ENCODE data around the gene EMP3.

Gene EMP3

GRCh38 chr19:48318286-48318987 lies 6.9 kb upstream of the EMP3 start:
- no peak for DNase-seq

GRCh38 chr19:48319647-48320541 lies 5.5 kb upstream of the EMP3 start:
- peak; percentile 77 for DNase-seq

GRCh38 chr19:48321372-48321621 lies 4.1 kb upstream of the EMP3 start:
- DNase-seq: peak; percentile 94

DNA sequence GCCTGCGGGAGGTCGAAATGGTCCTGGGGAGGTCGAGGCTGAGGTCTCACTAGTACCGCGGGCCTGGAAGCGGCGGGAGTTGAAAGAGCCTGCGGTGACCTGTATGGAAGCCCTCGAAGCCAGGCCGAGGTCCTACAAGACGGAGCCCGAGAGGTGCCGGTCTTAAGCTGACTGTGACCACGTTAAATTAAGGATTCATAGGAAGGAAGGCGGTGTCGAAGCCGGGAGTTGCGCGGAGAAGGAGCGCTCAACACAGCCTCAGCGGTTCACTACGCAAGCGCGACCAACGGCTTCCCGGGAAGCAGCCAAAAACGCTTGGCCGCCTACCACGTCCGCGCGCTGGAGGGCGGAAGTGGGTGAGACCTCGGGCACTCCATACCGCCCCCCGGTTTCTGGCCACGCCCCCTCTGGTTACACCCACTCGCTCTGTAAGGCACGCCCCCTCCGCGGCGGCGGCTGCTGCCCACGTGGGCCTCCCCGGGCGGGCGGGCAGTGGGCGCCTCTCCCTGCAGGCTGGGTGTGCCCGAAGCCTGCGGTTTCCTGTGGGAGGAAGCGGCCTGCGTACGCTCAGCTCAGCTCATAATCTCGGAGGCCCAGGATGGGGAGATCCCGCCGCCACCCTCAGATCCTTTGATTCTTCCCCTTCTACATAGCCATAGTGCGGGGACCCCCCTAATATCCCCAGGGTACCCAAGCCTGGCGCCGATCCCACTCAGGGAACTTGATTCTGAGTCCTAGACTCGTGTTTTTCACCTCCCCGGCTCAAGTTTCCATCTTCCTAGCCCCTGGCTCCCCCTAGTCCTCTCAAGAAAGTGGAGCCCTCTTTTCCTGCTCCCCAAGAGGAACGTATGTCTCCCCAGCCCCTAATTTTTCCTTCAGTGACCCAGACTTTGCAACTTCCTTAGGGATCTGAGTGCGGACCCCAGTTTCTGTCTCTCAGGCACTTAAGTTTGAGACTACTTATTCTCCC lies 3.4 kb upstream of the EMP3 start:
- peak; percentile 97 for DNase-seq

DNA sequence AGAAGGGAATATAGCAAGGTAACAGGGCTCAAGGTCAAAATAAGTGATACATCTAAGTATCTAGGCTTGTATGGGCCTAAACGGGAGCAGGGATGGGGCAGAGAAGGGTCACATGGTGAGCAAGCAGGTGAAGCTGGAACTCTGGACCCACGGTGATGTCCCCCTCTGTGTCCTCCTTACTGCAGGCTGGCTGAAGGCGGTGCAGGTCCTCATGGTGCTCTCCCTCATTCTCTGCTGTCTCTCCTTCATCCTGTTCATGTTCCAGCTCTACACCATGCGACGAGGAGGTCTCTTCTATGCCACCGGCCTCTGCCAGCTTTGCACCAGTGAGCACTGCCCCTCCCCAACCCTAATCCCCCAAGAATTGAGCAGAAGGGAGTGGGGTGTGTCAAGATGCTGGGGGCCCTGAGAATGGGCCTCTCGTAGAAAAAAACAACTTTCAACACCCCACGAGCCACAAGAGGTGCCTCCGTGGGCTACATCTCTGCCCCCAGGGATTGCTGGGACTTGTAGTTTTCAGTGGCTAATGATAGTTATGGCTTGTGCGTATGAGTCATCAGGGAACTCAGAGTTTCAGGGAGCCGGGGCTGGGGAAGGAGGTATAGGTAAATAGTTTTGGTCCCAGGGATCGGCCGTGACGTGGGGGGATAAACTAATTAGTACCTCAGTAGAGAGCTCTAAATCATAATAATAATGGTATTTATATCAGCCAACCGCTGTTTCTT lies 4.0 kb downstream of the EMP3 start:
- DNase-seq: peak; percentile 48

DNA sequence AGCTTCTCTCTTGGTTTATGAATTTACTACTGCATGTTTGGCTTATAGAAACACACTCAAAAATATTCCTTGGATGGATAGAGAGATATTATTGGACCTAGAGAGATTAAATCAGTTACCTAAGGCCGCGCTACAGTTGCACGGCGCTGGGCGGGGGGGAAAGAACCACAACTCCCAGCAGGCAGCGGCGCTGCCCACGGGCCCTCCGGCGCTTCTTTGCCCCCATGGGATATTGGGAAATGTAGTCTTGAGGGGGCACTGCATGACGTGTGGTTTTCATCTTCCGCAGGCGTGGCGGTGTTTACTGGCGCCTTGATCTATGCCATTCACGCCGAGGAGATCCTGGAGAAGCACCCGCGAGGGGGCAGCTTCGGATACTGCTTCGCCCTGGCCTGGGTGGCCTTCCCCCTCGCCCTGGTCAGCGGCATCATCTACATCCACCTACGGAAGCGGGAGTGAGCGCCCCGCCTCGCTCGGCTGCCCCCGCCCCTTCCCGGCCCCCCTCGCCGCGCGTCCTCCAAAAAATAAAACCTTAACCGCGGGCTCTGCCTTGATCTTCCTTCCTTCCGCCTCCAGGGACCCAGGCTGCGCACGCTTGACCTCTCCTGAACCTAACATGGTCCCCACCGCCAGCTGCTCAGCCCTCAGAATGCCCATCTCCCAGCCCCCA lies 4.8 kb downstream of the EMP3 start:
- peak; percentile 82 for DNase-seq

DNA sequence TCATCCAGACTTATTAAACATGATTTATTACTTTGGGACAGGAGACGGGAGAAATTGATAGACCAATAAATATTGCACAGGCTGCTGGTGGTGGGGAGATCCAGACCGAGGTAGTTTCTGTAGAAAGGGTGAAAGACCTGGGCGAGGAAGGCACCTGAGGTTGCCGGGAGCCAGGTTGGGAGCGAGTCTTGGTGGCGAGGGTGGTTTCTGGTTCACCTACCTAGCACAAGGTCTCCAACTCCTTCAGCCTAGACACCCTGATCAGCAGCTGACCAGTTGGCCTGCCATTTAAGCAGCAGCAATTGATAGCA lies 7.0 kb downstream of the EMP3 start:
- no peak for DNase-seq

DNA sequence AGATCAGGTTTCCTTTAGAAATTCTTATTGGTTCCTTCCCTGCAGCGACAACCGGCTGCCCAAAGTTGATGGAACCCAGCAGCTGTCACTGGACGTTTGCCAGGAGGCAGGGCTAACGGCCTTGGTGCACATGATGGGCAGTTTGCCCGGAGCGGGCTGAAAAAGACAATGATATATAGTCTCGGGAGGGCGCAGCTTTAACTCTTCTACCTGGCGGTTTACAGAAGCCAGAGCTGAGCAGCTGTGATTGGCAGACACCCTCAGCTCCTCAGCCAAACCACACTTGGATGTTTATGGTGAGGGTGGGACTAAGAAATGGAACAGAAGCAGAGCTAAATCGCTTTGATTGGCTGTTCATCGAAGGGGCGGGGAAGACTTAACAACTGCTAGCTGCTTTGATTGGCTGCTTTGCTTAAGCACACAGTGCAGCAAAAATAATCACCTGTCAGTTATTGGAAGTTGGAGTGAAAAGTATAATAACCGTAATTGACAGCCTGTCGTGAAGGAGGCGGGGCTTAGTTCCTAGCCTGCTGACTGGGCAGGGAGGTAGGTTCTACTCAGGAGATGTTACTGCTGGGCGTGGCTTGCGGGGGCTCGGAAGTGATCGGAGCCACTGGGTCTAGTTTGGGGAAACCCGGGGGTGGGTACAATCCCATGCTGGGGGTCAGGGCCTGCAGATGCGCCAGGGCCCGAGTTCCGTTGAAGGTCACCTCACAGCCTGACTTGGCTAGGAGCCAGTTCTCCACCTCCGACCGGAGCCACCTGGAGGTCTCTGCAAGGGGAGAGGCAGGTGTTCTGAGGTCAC lies 7.5 kb downstream of the EMP3 start:
- DNase-seq: peak; percentile 92

- DNase-seq: peak; percentile 93
Measured at GRCh38 chr19:48333467-48334384, 8.4 kb downstream of the EMP3 start.

DNA sequence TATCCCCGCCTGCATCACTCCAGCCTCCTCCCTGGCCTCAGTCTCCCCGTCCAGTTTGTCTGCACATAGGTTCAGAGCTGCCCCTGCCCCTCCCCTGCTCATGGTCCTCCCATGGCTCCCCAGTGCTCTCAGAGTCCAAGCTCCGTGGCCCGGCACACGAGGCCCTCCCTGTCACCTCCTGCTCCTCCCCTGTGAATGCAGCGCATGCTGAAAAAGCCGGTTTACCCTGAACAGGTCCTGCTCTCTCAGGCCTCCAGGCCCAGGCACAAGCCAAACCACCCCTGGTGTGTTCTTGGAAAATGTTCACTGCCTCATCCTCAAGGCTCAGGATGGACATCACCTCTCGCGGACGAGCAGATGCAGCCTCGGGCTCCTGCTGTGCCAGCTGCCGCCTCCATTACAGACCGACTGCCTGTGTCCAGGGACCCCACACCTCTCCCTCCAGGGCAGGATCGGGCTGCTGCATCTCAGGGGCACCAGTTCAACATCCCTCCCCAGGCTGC lies 13.0 kb downstream of the EMP3 start:
- DNase-seq: no peak

DNA sequence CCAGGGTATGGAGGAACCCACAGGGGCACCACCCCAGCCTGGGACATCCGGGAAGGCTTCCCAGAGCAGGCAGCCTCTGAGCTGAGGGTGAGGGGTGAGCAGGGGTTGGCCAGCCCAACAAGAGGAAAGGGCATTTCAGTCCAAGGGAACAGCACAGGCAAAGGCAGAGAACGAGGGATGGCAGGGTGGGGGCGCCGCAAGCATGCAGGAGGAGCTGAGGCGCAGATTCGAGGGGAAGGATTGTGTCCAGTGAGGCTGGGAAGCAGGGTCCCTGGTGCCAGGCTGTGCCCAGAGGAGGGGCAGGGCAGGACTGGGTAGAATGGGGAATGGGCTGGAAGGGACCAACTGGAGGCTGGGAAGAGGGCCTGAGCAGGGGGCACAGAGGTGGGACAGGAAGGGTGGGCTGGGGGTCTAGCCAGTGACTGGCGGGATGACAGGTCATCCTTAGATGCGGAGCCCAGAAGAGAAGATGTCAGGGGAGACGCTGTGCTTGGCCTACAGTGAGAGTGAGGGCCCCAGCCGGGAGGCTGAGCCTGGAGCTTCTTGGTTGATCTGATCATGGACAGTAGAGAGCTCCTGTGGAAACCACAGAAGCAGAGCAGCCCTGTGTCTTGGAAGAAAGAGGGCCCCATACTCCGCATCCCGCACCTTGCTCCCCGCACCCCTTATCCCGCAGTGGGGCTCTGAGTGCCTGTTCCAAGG lies 13.6 kb downstream of the EMP3 start:
- no peak for DNase-seq

GRCh38 chr19:48340995-48341394 lies 15.6 kb downstream of the EMP3 start:
- DNase-seq: no peak

DNA sequence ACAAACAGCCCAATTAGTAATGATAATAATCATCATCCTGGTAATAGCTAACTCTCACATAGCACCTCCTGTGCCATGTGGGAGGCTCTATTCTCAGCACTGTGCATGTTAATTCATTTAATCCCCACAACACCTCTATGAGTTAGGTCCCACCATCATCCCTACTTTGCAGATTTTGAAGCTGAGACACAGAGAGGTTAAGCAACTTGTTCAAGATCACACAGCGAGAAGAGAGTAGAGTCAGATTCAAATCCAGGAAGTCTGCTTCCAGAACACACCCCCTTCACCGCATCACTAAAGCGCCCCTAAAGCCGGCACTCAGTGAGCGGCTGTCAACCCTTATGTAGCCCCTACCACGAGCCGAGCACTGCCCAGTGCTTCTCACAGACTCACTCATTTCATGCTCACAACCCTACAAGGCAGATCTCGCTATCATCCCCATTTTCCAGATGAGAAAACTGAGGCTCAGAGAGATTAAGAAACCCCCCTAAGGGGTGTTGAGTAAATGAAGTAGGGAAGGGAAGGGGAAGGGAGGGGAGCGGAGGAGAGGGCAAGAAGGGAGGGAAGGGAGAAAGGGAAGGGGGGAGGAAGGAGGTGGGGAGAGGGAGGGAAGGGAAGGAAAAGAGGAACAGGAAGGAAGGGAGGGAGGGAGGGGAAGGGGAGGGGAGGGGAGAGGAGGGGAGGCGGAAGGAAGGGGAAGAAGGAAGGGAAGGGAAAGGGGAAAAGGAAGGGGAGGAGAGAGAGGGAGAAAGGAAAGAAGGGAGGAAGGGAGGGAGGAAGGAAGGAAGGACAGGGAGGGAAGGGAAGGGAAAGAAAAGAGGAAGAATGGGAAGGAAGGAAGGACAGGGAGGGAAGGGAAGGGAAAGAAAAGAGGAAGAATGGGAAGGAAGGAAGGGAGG lies 16.4 kb downstream of the EMP3 start:
- DNase-seq: no peak

DNA sequence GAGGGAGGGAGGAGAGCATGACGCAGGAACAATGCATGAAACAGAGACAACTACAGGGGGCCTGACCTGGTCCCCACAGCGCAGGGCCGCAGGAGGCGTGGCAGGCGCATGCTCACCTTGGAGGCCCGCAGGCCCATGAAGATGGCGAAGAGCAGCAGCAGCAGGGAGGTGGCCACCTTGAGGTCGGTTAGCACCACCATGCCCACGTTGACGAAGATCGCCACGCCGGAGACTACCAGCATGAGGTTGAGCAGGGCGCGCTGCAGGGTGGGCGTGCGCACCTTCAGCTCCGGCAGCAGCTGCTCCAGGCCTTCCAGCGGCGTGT lies 17.0 kb downstream of the EMP3 start:
- no peak for DNase-seq

GRCh38 chr19:48342841-48343540 lies 17.6 kb downstream of the EMP3 start:
- DNase-seq: no peak

GRCh38 chr19:48344892-48345291 lies 19.5 kb downstream of the EMP3 start:
- no peak for DNase-seq

DNA sequence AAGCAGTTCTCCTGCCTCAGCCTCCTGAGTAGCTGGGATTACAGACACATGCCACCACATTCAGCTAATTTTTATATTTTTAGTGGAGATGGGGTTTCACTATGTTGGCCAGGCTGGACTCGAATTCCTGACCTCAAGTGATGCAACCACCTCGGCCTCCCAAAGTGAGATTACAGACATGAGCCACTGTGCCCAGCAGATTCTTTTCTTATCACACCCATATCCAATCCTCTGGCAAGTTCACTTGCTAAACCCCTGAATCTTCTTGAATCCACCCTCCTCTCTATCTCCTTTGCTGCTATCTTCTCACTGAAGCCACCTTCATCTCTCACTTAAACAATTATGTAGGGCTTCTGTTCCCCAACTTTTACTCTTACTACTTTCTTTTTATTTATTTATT lies 20.8 kb downstream of the EMP3 start:
- no peak for DNase-seq

GRCh38 chr19:48348045-48348444 lies 22.7 kb downstream of the EMP3 start:
- no peak for DNase-seq

All from activated naive CD4-positive, alpha-beta T cell treated with Interleukin-2 at 50 U/mL for 16 hours (primary cell).